Mesendoderm (in vitro differentiated cells): ENCODE results near the gene PLCB4.

Source experiments
- DNase-seq: peaks from one replicate; pipeline ENCODE4 v3.0.0; 2013
- H2AK5ac ChIP-seq: 2 replicates; pipeline ENCODE4 v1.6.1; 2013; ENCODE audit warnings: low read length, inconsistent platforms
- H2BK120ac ChIP-seq: 2 replicates; pipeline ENCODE4 v1.6.1; 2013; ENCODE audit warnings: low read depth, mild to moderate bottlenecking, low read length, moderate library complexity, mixed read lengths
- H2BK15ac ChIP-seq: replicated peaks from 2 replicates; pipeline ENCODE4 v1.6.1; 2013; ENCODE audit warnings: low read depth, mild to moderate bottlenecking, moderate library complexity
- H2BK5ac ChIP-seq: 2 replicates; pipeline ENCODE4 v1.6.1; 2013; ENCODE audit warnings: low read length, inconsistent platforms
- H3K18ac ChIP-seq: 2 replicates; pipeline ENCODE4 v1.6.1; 2013; ENCODE audit warnings: mild to moderate bottlenecking, low read length, mixed read lengths
- H3K23ac ChIP-seq: one replicate; pipeline ENCODE4 v1.6.1; 2013; ENCODE audit warnings: low read length
- H3K27ac ChIP-seq: 2 replicates; pipeline ENCODE4 v1.5.1; 2013; ENCODE audit warnings: low read depth, mild to moderate bottlenecking, inconsistent platforms, low read length, moderate library complexity
- H3K27me3 ChIP-seq: 2 replicates; pipeline ENCODE4 v1.6.1; 2013; ENCODE audit warnings: low read length, control low read depth, mild to moderate bottlenecking, inconsistent platforms; ENCODE audit not compliant: insufficient read depth, poor library complexity
- H3K36me3 ChIP-seq: 2 replicates; pipeline ENCODE4 v1.6.1; 2013; ENCODE audit warnings: low read length, inconsistent platforms; ENCODE audit not compliant: control insufficient read depth, insufficient read depth
- H3K4ac ChIP-seq: one replicate; pipeline ENCODE4 v1.6.1; 2013; ENCODE audit warnings: low read depth, mild to moderate bottlenecking, low read length, moderate library complexity
- H3K4me1 ChIP-seq: 2 replicates; pipeline ENCODE4 v1.6.1; 2013; ENCODE audit warnings: low read depth, low read length, inconsistent platforms; ENCODE audit not compliant: control insufficient read depth
- H3K4me2 ChIP-seq: 2 replicates; pipeline ENCODE4 v1.6.1; 2013; ENCODE audit warnings: low read length
- H3K4me3 ChIP-seq: 2 replicates; pipeline ENCODE4 v1.5.1; 2013; ENCODE audit warnings: mild to moderate bottlenecking, low read length
- H3K56ac ChIP-seq: one replicate; pipeline ENCODE4 v1.6.1; 2013; ENCODE audit warnings: low read length
- H3K79me1 ChIP-seq: 2 replicates; pipeline ENCODE4 v1.6.1; 2013; ENCODE audit warnings: low read length, inconsistent platforms
- H3K79me2 ChIP-seq: 2 replicates; pipeline ENCODE4 v1.6.1; 2013; ENCODE audit warnings: mild to moderate bottlenecking, low read length; ENCODE audit not compliant: control insufficient read depth, insufficient read depth
- H3K9ac ChIP-seq: 2 replicates; pipeline ENCODE4 v1.6.1; 2013; ENCODE audit warnings: low read length, inconsistent platforms
- H4K5ac ChIP-seq: one replicate; pipeline ENCODE4 v1.6.1; 2013; ENCODE audit warnings: low read length
- H4K8ac ChIP-seq: one replicate; pipeline ENCODE4 v1.6.1; 2013; ENCODE audit warnings: low read depth, mild to moderate bottlenecking, control low read depth, low read length, moderate library complexity
- WGBS: extraction: QIAGEN DNeasy Blood & Tissue Kit; methylation state at CpG from one replicate; pipeline ENCODE4 v1.1.7; 2013; ENCODE audit warnings: low lambda C conversion rate, missing lambda C conversion rate; ENCODE audit not compliant: insufficient coverage; ENCODE audit errors: extremely low coverage; 5-methylcytosine and 5-hydroxymethylcytosine counted together

Gene PLCB4

GRCh38 chr20:9308056-9308455 is 239.2 kb downstream of the PLCB4 start:
- Histone ChIP-seq H4K8ac (no peak overlapping the region), H3K4me3 (no peak overlapping the region), H3K4ac (no peak overlapping the region), H3K27ac (no peak overlapping the region), H2BK5ac (no peak overlapping the region), H3K9ac (no peak overlapping the region), H3K27me3 (no peaks in the 10 kb centered on the region), H2AK5ac (no peak overlapping the region), H2BK15ac (no peak overlapping the region), H3K79me2 (no peaks in the 10 kb centered on the region), H2BK120ac (no peak overlapping the region), H3K4me1 (no peaks in the 10 kb centered on the region), H3K18ac (no peak overlapping the region), H3K36me3 (no peaks in the 10 kb centered on the region), H4K5ac (no peak overlapping the region), H3K79me1 (no peaks in the 10 kb centered on the region), H3K23ac (no peak overlapping the region), H3K4me2 (no peak overlapping the region), H3K56ac (no peak overlapping the region)
- no peak for DNase-seq
- WGBS, result no CpG with 5 or more reads among the region's 1 CpG

DNA sequence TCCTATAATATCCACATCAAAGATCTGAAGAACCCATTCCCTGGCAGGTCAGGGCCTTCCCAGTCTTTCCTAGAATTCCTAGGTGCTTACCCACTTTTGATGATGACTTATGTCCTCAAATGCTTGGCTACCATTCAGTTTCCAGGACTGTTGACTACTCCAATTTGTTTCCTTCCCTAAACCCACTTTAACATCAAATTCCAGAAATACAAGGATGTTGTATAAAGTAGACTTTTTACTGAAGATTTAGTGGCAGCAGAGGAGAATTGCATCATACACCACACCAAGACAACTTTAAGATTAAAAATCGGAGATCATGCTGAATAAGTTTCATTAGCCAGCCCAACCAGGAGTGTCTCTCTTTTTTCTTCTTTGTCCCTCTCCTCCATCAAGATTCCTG is 242.2 kb downstream of the PLCB4 start:
- Histone ChIP-seq H3K27ac (no peak overlapping the region), H3K27me3 (no peaks in the 10 kb centered on the region), H3K56ac (no peak overlapping the region), H3K79me1 (no peaks in the 10 kb centered on the region), H2BK120ac (no peak overlapping the region), H4K8ac (no peak overlapping the region), H3K4ac (no peak overlapping the region), H3K23ac (no peak overlapping the region), H3K9ac (no peak overlapping the region), H2BK15ac (no peak overlapping the region), H3K18ac (no peak overlapping the region), H3K4me1 (no peaks in the 10 kb centered on the region), H3K79me2 (no peaks in the 10 kb centered on the region), H4K5ac (no peak overlapping the region), H3K36me3 (no peaks in the 10 kb centered on the region), H3K4me3 (no peak overlapping the region), H2AK5ac (no peak overlapping the region), H3K4me2 (no peak overlapping the region), H2BK5ac (no peak overlapping the region)
- peak; percentile 16 for DNase-seq
- WGBS, result no CpG with 5 or more reads among the region's 1 CpG

DNA sequence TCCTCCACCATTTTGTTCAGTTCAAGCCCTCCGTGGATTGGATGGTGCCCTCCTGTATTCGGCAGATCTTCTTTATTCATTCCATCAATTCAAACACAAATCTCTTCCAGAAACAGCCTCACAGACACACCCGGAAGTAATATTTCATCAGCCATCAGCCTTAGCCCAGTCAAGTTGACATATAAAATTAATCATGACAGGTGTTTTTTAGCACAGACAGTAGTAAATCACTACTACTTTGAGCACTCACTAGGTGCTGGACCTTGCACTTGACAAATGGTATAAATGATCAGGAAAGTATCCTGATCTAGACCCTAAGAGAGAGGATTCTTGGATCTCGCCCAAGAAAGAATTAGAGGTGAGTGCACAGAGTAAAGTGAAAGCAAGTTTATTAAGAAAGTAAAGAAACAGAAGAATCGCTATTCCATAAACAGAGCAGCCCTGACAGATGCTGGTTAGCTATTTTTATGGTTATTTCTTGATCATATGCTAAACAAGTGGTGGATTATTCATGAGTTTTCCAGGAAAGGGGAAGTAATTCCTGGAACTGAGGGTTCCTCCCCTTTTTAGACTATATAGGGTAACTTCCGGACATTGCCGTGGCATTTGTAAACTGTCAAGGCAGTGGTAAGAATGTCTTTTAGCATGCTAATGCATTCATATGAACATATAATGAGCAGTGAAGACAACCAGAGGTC is 250.9 kb downstream of the PLCB4 start:
- H3K27ac ChIP-seq, result no peak overlapping the region
- no peaks in the 10 kb centered on the region for H3K4me1 ChIP-seq
- DNase-seq, result no peak

DNA sequence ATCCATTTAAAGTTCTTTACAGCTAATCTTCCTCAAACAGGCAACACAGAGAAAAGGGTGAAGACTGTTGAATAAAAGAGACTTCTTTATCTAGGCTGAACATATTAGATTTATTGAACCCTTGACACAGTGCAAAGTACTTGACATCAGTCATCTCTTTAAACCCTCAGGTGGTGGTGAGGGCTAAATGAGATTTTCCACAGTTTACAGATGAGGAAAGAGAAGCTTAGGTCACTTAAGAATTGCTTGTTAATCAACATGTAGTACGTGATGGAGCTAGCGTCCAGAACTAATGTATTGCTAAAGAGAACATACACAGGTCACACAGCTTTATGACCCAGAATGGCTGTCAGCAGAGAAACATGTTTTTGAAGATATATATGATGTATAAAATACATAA is 252.1 kb downstream of the PLCB4 start:
- no peak for DNase-seq

More for the DNA sequence above, 250.9 kb downstream of the PLCB4 start:
- Histone ChIP-seq H2BK5ac (no peak overlapping the region), H3K18ac (no peak overlapping the region), H3K4ac (no peak overlapping the region), H3K27me3 (no peaks in the 10 kb centered on the region), H3K56ac (no peak overlapping the region), H2BK15ac (no peak overlapping the region), H3K4me2 (no peak overlapping the region), H2AK5ac (no peak overlapping the region), H3K79me1 (no peaks in the 10 kb centered on the region), H3K23ac (no peak overlapping the region), H2BK120ac (no peak overlapping the region), H3K36me3 (no peaks in the 10 kb centered on the region), H3K9ac (no peak overlapping the region), H3K4me3 (no peak overlapping the region), H4K5ac (no peak overlapping the region), H4K8ac (no peak overlapping the region), H3K79me2 (no peaks in the 10 kb centered on the region)
- no CpG with 5 or more reads among the region's 7 CpGs for WGBS

DNA sequence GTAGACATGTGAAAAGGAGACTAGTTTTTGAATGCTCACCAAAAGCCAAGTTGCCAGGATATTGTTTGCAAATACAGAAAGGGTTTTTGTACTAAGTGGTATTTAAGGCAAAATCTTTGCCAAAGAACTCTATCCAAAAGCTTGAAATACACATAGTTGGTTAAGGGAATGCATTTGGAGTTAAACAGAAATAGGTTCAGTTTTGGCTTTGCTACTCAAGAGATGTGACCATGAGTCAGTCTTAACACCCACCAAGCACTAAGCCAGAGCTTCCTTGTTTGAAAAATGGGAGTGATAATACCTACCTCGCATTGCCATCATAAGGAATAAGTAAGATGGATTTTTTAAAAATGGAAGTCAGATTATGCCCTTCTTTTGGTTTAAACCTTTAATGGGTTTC is 253.8 kb downstream of the PLCB4 start:
- DNase-seq, result no peak
- no peak overlapping the region for H3K27ac ChIP-seq
- no peaks in the 10 kb centered on the region for H3K79me2 ChIP-seq
- no peak overlapping the region for H3K18ac ChIP-seq
- no peak overlapping the region for H4K8ac ChIP-seq
- WGBS, result no CpG with 5 or more reads among the region's 1 CpG
- no peaks in the 10 kb centered on the region for H3K36me3 ChIP-seq
- no peak overlapping the region for H3K9ac ChIP-seq
- H3K4ac ChIP-seq, result no peak overlapping the region
- no peaks in the 10 kb centered on the region for H3K27me3 ChIP-seq
- no peak overlapping the region for H4K5ac ChIP-seq
- H3K4me3 ChIP-seq, result no peak overlapping the region
- H2AK5ac ChIP-seq, result no peak overlapping the region
- H3K4me2 ChIP-seq, result no peak overlapping the region
- no peak overlapping the region for H2BK15ac ChIP-seq
- no peak overlapping the region for H3K56ac ChIP-seq
- no peak overlapping the region for H2BK5ac ChIP-seq
- H2BK120ac ChIP-seq, result no peak overlapping the region
- H3K4me1 ChIP-seq, result no peaks in the 10 kb centered on the region
- H3K79me1 ChIP-seq, result no peaks in the 10 kb centered on the region
- no peak overlapping the region for H3K23ac ChIP-seq

More for the DNA sequence above, 252.1 kb downstream of the PLCB4 start:
- H2BK5ac ChIP-seq, result no peak overlapping the region
- H3K27me3 ChIP-seq, result no peaks in the 10 kb centered on the region
- no peaks in the 10 kb centered on the region for H3K36me3 ChIP-seq
- no peak overlapping the region for H2BK120ac ChIP-seq
- H3K4me3 ChIP-seq, result no peak overlapping the region
- H4K8ac ChIP-seq, result no peak overlapping the region
- no peak overlapping the region for H3K4me2 ChIP-seq
- no peak overlapping the region for H2BK15ac ChIP-seq
- H3K79me2 ChIP-seq, result no peaks in the 10 kb centered on the region
- H3K23ac ChIP-seq, result no peak overlapping the region
- no peaks in the 10 kb centered on the region for H3K4me1 ChIP-seq
- H3K27ac ChIP-seq, result no peak overlapping the region
- no CpG with 5 or more reads among the region's 2 CpGs for WGBS
- no peak overlapping the region for H3K9ac ChIP-seq
- H3K56ac ChIP-seq, result no peak overlapping the region
- H4K5ac ChIP-seq, result no peak overlapping the region
- H3K79me1 ChIP-seq, result no peaks in the 10 kb centered on the region
- H3K4ac ChIP-seq, result no peak overlapping the region
- H3K18ac ChIP-seq, result no peak overlapping the region
- H2AK5ac ChIP-seq, result no peak overlapping the region

- no peak overlapping the region for H3K4me2 ChIP-seq
- H4K5ac ChIP-seq, result no peak overlapping the region
- no peak overlapping the region for H3K23ac ChIP-seq
- no peak overlapping the region for H3K56ac ChIP-seq
- no CpG with 5 or more reads among the region's 4 CpGs for WGBS
- no peaks in the 10 kb centered on the region for H3K4me1 ChIP-seq
- H3K27ac ChIP-seq, result no peak overlapping the region
- no peak overlapping the region for H2BK15ac ChIP-seq
- no peaks in the 10 kb centered on the region for H3K79me2 ChIP-seq
- H3K79me1 ChIP-seq, result no peaks in the 10 kb centered on the region
- H2AK5ac ChIP-seq, result no peak overlapping the region
- peak; percentile 56 for DNase-seq
- H3K9ac ChIP-seq, result no peak overlapping the region
- no peak overlapping the region for H2BK5ac ChIP-seq
- no peaks in the 10 kb centered on the region for H3K36me3 ChIP-seq
- H3K4ac ChIP-seq, result no peak overlapping the region
- no peak overlapping the region for H3K4me3 ChIP-seq
- H2BK120ac ChIP-seq, result no peak overlapping the region
- no peaks in the 10 kb centered on the region for H3K27me3 ChIP-seq
- H4K8ac ChIP-seq, result no peak overlapping the region
- H3K18ac ChIP-seq, result no peak overlapping the region
These were observed 254.7 kb downstream of the PLCB4 start for GRCh38 chr20:9323622-9324021.
